Measurements from ENCODE around the gene SRC.

GRCh38 chr20:37351689-37352607 is 6.0 kb downstream of the SRC start:
- TF ChIP-seq POLR2AphosphoS5 (IDR thresholded peaks at IDR 0.05; ENCODE audit: insufficient read depth in 1 of 2, low read depth in 1 of 2) (no peak), POLR2A (IDR thresholded peaks at IDR 0.05) (no peak)
- TF ChIP-seq, protein P1, sequence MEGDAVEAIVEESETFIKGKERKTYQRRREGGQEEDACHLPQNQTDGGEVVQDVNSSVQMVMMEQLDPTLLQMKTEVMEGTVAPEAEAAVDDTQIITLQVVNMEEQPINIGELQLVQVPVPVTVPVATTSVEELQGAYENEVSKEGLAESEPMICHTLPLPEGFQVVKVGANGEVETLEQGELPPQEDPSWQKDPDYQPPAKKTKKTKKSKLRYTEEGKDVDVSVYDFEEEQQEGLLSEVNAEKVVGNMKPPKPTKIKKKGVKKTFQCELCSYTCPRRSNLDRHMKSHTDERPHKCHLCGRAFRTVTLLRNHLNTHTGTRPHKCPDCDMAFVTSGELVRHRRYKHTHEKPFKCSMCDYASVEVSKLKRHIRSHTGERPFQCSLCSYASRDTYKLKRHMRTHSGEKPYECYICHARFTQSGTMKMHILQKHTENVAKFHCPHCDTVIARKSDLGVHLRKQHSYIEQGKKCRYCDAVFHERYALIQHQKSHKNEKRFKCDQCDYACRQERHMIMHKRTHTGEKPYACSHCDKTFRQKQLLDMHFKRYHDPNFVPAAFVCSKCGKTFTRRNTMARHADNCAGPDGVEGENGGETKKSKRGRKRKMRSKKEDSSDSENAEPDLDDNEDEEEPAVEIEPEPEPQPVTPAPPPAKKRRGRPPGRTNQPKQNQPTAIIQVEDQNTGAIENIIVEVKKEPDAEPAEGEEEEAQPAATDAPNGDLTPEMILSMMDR (IDR thresholded peaks at IDR 0.05) = no peak
